SK-N-SH treated with all-trans-retinoic acid at 6 μM for 48 hours (cell line): Measurements from ENCODE around the gene SEPTIN5.

ENCODE experiments used
- ATAC-seq: fragments of 200-7000 bp; cut with Tn5 transposase; 3 replicates; pipeline ENCODE4 v1.9.1; 2020; ENCODE audit warnings: mild to moderate bottlenecking, moderate library complexity
- ARNTL ChIP-seq: fragments of 450-650 bp; formaldehyde crosslinking; IDR thresholded peaks from 2 replicates; pipeline ENCODE4 v1.5.0; 2020; ENCODE audit warnings: low read depth, mild to moderate bottlenecking, moderate library complexity, borderline replicate concordance
- BACH2 ChIP-seq: fragments of 250-450 bp; sonication (Bioruptor Pico); IDR thresholded peaks from 2 replicates; pipeline ENCODE4 v1.9.0; 2021; ENCODE audit warnings: mild to moderate bottlenecking, borderline replicate concordance
- CSDC2 ChIP-seq: fragments of 250-450 bp; sonication (Bioruptor Pico); IDR thresholded peaks from 2 replicates; pipeline ENCODE4 v1.5.0; 2020; ENCODE audit warnings: mild to moderate bottlenecking, moderate library complexity
- ESRRG ChIP-seq: fragments of 250-450 bp; sonication (Bioruptor Pico); IDR thresholded peaks from 2 replicates; pipeline ENCODE4 v1.6.1; 2021; ENCODE audit warnings: mild to moderate bottlenecking
- GLIS3 ChIP-seq: fragments of 250-450 bp; sonication (Bioruptor Pico); IDR thresholded peaks from 2 replicates; pipeline ENCODE4 v1.5.0; 2020; ENCODE audit warnings: mild to moderate bottlenecking, moderate library complexity
- ISL1 ChIP-seq: fragments of 250-450 bp; sonication (Bioruptor Pico); IDR thresholded peaks from 2 replicates; pipeline ENCODE4 v2.1.2; 2022; ENCODE audit warnings: mild to moderate bottlenecking, moderate library complexity
- OSR1 ChIP-seq: fragments of 250-450 bp; sonication (Bioruptor Pico); IDR thresholded peaks from 2 replicates; pipeline ENCODE4 v1.8.0; 2022; ENCODE audit warnings: moderate library complexity, mild to moderate bottlenecking, inconsistent platforms
- PPARA ChIP-seq: fragments of 250-450 bp; sonication (Bioruptor Pico); IDR thresholded peaks from 2 replicates; pipeline ENCODE4 v1.5.0; 2020; ENCODE audit warnings: mild to moderate bottlenecking, borderline replicate concordance
- RARB ChIP-seq: fragments of 250-450 bp; sonication (Bioruptor Pico); IDR thresholded peaks from 2 replicates; pipeline ENCODE4 v1.8.0; 2021; ENCODE audit warnings: mild to moderate bottlenecking, moderate library complexity
- SNAI2 ChIP-seq: fragments of 250-450 bp; sonication (Bioruptor Pico); IDR thresholded peaks from 2 replicates; pipeline ENCODE4 v1.5.0; 2020; ENCODE audit warnings: mild to moderate bottlenecking, moderate library complexity
- TOX ChIP-seq: fragments of 250-450 bp; sonication (Bioruptor Pico); IDR thresholded peaks from 2 replicates; pipeline ENCODE4 v1.8.0; 2021; ENCODE audit warnings: mild to moderate bottlenecking, moderate library complexity, borderline replicate concordance
- ZC3H10 ChIP-seq: fragments of 250-450 bp; sonication (Bioruptor Pico); IDR thresholded peaks from 2 replicates; pipeline ENCODE4 v1.5.1; 2021; ENCODE audit warnings: mild to moderate bottlenecking, moderate library complexity
- ZFP3 ChIP-seq: fragments of 250-450 bp; sonication (Bioruptor Pico); IDR thresholded peaks from 2 replicates; pipeline ENCODE4 v1.5.0; 2020; ENCODE audit warnings: mild to moderate bottlenecking, moderate library complexity
- ZFP30 ChIP-seq: fragments of 450-650 bp; formaldehyde crosslinking; IDR thresholded peaks from 2 replicates; pipeline ENCODE4 v1.5.0; 2022; ENCODE audit warnings: mild to moderate bottlenecking, moderate library complexity
- ZNF565 ChIP-seq: fragments of 450-650 bp; formaldehyde crosslinking; conservative IDR thresholded peaks from 2 replicates; pipeline ENCODE4 v1.5.0; 2020; ENCODE audit warnings: low read depth, mild to moderate bottlenecking, moderate library complexity
- ZNF70 ChIP-seq: fragments of 450-650 bp; formaldehyde crosslinking; IDR thresholded peaks from 2 replicates; pipeline ENCODE4 v1.5.0; 2020; ENCODE audit warnings: mild to moderate bottlenecking, moderate library complexity
- ZNF8 ChIP-seq: fragments of 450-650 bp; formaldehyde crosslinking; IDR thresholded peaks from 2 replicates; pipeline ENCODE4 v1.5.0; 2020; ENCODE audit warnings: mild to moderate bottlenecking, moderate library complexity
- TF ChIP-seq, protein P1 (sequence below): fragments of 250-450 bp; sonication (Bioruptor Pico); IDR thresholded peaks from 2 replicates; pipeline ENCODE4 v1.8.0; 2021; ENCODE audit warnings: low read depth, mild to moderate bottlenecking, moderate library complexity, borderline replicate concordance
- TF ChIP-seq, protein P2 (sequence below): fragments of 250-450 bp; sonication (Bioruptor Pico); IDR thresholded peaks from 2 replicates; pipeline ENCODE4 v1.5.1; 2021; ENCODE audit warnings: mild to moderate bottlenecking, moderate library complexity
- TF ChIP-seq, protein P3 (sequence below): fragments of 250-450 bp; sonication (Bioruptor Pico); IDR thresholded peaks from 2 replicates; pipeline ENCODE4 v1.8.0; 2020; ENCODE audit warnings: mild to moderate bottlenecking, moderate library complexity, borderline replicate concordance
- TF ChIP-seq, protein P4 (sequence below): fragments of 250-450 bp; sonication (Bioruptor Pico); IDR thresholded peaks from 2 replicates; pipeline ENCODE4 v1.5.0; 2020; ENCODE audit warnings: mild to moderate bottlenecking, moderate library complexity
- TF ChIP-seq, protein P5 (sequence below): fragments of 250-450 bp; sonication (Bioruptor Pico); IDR thresholded peaks from 2 replicates; pipeline ENCODE4 v1.5.1; 2020; ENCODE audit warnings: low read depth, mild to moderate bottlenecking, moderate library complexity

The SEPTIN5 gene

DNA sequence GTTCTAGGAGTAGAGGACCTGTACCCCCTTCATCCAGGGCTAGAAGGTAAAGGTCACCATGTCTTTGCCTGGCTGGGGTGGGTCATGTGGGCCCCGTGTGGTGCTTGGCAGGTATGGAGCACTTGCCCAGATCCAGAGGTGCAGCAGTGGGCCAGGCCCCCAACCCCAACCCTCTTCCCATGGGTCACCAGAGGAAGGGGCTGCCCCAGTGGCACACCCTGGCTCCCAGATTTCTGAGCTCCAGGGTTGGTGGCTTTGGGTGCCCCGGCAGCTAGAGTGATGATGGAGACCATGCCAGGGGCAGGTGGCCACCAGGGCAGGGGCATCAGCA is 6.7 kb downstream of the SEPTIN5 start:
- ATAC-seq, result no peak
- no peak for TF ChIP-seq OSR1
- TF ChIP-seq ZNF70, result no peak
- TF ChIP-seq ZNF565 (CRISPR knock-in tag), result no peak
- TF ChIP-seq ESRRG (CRISPR knock-in tag), result no peak
- no peak for TF ChIP-seq ZC3H10 (CRISPR knock-in tag)
- TF ChIP-seq ZNF8, result no peak
- TF ChIP-seq, protein P1, sequence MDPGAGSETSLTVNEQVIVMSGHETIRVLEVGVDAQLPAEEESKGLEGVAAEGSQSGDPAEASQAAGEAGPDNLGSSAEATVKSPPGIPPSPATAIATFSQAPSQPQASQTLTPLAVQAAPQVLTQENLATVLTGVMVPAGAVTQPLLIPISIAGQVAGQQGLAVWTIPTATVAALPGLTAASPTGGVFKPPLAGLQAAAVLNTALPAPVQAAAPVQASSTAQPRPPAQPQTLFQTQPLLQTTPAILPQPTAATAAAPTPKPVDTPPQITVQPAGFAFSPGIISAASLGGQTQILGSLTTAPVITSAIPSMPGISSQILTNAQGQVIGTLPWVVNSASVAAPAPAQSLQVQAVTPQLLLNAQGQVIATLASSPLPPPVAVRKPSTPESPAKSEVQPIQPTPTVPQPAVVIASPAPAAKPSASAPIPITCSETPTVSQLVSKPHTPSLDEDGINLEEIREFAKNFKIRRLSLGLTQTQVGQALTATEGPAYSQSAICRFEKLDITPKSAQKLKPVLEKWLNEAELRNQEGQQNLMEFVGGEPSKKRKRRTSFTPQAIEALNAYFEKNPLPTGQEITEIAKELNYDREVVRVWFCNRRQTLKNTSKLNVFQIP (CRISPR knock-in tag), result no peak
- no peak for TF ChIP-seq RARB (CRISPR knock-in tag)
- TF ChIP-seq, protein P2, sequence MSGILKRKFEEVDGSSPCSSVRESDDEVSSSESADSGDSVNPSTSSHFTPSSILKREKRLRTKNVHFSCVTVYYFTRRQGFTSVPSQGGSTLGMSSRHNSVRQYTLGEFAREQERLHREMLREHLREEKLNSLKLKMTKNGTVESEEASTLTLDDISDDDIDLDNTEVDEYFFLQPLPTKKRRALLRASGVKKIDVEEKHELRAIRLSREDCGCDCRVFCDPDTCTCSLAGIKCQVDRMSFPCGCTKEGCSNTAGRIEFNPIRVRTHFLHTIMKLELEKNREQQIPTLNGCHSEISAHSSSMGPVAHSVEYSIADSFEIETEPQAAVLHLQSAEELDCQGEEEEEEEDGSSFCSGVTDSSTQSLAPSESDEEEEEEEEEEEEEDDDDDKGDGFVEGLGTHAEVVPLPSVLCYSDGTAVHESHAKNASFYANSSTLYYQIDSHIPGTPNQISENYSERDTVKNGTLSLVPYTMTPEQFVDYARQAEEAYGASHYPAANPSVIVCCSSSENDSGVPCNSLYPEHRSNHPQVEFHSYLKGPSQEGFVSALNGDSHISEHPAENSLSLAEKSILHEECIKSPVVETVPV (CRISPR knock-in tag), result no peak
- TF ChIP-seq PPARA (CRISPR knock-in tag), result no peak
- no peak for TF ChIP-seq TOX (CRISPR knock-in tag)
- TF ChIP-seq CSDC2 (CRISPR knock-in tag), result no peak
- TF ChIP-seq, protein P3, sequence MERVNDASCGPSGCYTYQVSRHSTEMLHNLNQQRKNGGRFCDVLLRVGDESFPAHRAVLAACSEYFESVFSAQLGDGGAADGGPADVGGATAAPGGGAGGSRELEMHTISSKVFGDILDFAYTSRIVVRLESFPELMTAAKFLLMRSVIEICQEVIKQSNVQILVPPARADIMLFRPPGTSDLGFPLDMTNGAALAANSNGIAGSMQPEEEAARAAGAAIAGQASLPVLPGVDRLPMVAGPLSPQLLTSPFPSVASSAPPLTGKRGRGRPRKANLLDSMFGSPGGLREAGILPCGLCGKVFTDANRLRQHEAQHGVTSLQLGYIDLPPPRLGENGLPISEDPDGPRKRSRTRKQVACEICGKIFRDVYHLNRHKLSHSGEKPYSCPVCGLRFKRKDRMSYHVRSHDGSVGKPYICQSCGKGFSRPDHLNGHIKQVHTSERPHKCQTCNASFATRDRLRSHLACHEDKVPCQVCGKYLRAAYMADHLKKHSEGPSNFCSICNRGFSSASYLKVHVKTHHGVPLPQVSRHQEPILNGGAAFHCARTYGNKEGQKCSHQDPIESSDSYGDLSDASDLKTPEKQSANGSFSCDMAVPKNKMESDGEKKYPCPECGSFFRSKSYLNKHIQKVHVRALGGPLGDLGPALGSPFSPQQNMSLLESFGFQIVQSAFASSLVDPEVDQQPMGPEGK (CRISPR knock-in tag), result no peak
- no peak for TF ChIP-seq ZFP3
- no peak for TF ChIP-seq GLIS3 (CRISPR knock-in tag)
- TF ChIP-seq ARNTL (CRISPR knock-in tag), result no peak
- no peak for TF ChIP-seq SNAI2
- no peak for TF ChIP-seq BACH2 (CRISPR knock-in tag)
- TF ChIP-seq, protein P4, sequence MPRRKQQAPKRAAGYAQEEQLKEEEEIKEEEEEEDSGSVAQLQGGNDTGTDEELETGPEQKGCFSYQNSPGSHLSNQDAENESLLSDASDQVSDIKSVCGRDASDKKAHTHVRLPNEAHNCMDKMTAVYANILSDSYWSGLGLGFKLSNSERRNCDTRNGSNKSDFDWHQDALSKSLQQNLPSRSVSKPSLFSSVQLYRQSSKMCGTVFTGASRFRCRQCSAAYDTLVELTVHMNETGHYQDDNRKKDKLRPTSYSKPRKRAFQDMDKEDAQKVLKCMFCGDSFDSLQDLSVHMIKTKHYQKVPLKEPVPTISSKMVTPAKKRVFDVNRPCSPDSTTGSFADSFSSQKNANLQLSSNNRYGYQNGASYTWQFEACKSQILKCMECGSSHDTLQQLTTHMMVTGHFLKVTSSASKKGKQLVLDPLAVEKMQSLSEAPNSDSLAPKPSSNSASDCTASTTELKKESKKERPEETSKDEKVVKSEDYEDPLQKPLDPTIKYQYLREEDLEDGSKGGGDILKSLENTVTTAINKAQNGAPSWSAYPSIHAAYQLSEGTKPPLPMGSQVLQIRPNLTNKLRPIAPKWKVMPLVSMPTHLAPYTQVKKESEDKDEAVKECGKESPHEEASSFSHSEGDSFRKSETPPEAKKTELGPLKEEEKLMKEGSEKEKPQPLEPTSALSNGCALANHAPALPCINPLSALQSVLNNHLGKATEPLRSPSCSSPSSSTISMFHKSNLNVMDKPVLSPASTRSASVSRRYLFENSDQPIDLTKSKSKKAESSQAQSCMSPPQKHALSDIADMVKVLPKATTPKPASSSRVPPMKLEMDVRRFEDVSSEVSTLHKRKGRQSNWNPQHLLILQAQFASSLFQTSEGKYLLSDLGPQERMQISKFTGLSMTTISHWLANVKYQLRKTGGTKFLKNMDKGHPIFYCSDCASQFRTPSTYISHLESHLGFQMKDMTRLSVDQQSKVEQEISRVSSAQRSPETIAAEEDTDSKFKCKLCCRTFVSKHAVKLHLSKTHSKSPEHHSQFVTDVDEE (CRISPR knock-in tag), result no peak
- TF ChIP-seq ZFP30 (CRISPR knock-in tag), result no peak

DNA sequence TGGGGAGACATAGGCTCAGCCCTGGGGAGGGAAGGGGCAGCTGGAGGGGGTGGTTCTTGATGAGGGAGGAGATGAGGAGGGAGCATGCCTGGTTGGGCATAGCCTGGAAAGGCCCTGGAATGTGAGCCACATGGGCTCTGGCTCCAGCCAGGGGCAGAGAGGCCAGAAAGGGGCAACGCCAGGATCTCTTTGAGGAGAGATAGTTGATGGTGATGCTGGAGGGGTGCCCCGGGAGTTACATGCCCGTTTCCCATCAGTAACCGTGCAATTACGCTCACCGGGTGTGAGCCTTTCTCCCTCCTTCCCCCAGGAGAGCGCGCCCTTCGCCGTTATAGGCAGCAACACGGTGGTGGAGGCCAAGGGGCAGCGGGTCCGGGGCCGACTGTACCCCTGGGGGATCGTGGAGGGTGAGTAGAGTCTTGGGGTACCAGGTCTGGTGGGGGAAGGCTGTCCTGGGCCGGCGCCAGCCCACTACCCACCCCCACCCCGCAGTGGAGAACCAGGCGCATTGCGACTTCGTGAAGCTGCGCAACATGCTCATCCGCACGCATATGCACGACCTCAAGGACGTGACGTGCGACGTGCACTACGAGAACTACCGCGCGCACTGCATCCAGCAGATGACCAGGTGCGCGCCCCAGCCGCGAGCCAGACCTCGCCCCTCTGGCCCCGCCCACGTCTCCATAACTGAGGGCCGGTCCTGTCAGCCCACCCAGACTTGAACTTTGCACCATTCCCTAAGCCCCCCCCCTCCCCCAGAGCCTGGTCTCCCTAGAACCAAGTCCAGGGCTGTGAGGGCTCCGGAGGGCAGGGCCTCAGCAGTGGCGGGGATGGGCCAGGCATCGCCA is 7.3 kb downstream of the SEPTIN5 start:
- no peak for TF ChIP-seq ZNF565 (CRISPR knock-in tag)
- TF ChIP-seq, protein P2 (CRISPR knock-in tag), result no peak
- TF ChIP-seq GLIS3 (CRISPR knock-in tag), result no peak
- no peak for TF ChIP-seq ZFP30 (CRISPR knock-in tag)
- no peak for TF ChIP-seq RARB (CRISPR knock-in tag)
- TF ChIP-seq CSDC2 (CRISPR knock-in tag), result no peak
- TF ChIP-seq BACH2 (CRISPR knock-in tag), result no peak
- TF ChIP-seq ZC3H10 (CRISPR knock-in tag), result no peak
- no peak for TF ChIP-seq PPARA (CRISPR knock-in tag)
- TF ChIP-seq, protein P5, sequence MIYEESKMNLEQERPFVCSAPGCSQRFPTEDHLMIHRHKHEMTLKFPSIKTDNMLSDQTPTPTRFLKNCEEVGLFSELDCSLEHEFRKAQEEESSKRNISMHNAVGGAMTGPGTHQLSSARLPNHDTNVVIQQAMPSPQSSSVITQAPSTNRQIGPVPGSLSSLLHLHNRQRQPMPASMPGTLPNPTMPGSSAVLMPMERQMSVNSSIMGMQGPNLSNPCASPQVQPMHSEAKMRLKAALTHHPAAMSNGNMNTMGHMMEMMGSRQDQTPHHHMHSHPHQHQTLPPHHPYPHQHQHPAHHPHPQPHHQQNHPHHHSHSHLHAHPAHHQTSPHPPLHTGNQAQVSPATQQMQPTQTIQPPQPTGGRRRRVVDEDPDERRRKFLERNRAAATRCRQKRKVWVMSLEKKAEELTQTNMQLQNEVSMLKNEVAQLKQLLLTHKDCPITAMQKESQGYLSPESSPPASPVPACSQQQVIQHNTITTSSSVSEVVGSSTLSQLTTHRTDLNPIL (CRISPR knock-in tag), result no peak
- TF ChIP-seq, protein P1 (CRISPR knock-in tag), result no peak
- TF ChIP-seq ZNF70, result no peak
- TF ChIP-seq ZNF8, result no peak
- no peak for TF ChIP-seq ISL1 (CRISPR knock-in tag)
- no peak for TF ChIP-seq ZFP3
- no peak for TF ChIP-seq TOX (CRISPR knock-in tag)
- no peak for TF ChIP-seq ESRRG (CRISPR knock-in tag)
- TF ChIP-seq, all 23 proteins: peak for 0
- no peak for ATAC-seq
